Activated CD4-positive, alpha-beta T cell treated with anti-CD3 and anti-CD28 coated beads for 1 hour (primary cell): ENCODE results near the gene LRRTM1.

Experiments
- DNase-seq: peaks from one replicate; pipeline ENCODE4 v3.0.0-alpha.2; 2020

The LRRTM1 gene

DNA sequence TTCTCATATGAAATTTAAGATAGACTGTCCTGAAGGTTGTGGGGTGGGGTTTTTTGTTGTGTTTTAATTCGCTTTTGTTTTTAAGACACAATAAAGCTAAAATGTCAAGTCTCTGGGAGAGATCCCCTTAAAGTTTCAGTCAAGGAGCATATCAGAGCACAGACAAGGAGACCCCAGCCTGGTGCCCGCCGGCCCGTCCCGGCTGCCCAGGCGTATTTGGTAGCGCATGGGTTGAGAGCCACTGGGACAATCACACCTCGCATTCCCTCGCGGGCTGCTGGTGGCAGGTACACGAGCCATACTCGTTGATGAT, 2.6 kb downstream of the LRRTM1 start:
- no peak for DNase-seq

- DNase-seq, result no peak
Observed at GRCh38 chr2:80300954-80301353, 3.6 kb downstream of the LRRTM1 start.

- no peak for DNase-seq
Observed at GRCh38 chr2:80300346-80300745, 4.2 kb downstream of the LRRTM1 start.

DNA sequence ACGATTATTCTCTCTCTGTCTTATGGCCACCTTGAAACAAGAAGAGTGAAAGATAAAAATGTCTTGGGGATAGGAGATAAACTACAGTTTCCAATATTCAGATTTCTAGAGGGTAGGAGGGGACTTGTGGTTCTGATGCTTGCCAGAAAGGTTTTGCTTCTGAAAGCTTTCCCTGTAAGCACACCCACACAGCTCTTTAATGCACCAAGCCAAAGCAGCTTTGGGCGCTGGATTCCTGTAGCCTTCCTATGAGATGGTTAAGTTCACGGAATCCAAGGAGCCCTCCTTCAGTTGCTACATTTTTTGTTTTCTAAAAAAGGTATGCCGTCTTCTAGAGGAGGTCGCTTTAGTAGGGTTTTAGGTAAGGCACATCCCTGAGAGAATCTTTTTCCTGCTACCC, 4.9 kb downstream of the LRRTM1 start:
- no peak for DNase-seq

DNA sequence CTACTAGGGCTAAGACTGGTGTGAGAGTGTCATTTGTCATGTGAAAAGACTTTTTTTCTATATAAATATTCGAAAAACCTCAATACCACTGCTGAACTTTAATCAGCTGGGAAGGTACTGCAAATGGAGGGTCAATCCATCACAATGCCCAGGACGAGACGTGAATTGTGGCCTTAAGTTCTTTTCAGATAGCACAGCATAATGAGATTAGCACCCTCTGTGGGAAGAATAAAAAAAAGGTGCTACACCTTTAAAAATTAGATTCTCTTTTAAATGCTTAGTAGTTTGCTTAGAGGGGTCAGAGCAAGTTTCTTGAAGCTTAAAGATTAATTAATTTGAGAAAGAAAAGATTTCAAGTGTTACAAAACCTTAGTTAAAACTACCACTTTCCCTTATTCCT, 5.6 kb downstream of the LRRTM1 start:
- no peak for DNase-seq

- no peak for DNase-seq
Observed at GRCh38 chr2:80293039-80293438, 11.5 kb downstream of the LRRTM1 start.

DNA sequence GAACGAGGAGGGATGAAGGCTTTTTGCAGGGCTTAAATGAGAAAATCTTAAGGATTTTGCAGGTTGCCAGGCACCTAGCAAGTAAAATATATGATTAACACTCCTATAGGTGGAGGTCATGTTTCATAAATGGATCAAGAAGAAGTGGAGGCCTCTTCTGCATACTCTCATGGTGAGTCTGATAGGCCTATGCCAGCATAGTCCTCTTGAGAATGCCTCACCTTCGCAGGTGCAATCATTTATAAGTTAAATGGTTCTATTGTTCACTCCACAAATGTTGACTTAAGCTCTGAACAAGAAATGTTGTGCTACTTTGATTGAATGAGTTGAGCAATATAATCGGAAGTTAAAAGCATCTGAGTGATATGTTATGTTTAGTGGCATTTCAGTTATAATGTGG, 12.1 kb downstream of the LRRTM1 start:
- no peak for DNase-seq

DNA sequence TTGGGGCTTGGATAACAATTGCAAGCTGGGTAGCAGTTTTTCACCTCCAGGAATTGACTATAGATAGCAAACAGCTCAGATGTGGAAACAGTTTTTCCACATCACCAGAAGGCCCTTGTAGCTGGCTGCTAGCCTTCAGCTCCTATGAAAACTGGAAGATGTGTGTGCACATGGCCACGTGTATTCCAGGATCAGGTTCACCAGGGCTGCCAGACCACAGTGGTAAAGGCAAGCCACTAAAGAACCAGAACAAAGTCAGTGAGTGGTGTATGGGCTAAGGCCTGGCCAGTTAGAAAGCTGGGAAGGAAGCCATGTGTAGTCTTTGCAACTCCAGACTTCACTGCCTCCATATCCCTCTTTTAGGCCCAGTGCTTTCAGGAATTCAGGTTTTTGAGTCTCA, 12.9 kb downstream of the LRRTM1 start:
- no peak for DNase-seq

- no peak for DNase-seq
Observed at GRCh38 chr2:80288576-80288975, 16.0 kb downstream of the LRRTM1 start.

- no peak for DNase-seq
Observed at GRCh38 chr2:80281049-80281448, 23.5 kb downstream of the LRRTM1 start.

DNA sequence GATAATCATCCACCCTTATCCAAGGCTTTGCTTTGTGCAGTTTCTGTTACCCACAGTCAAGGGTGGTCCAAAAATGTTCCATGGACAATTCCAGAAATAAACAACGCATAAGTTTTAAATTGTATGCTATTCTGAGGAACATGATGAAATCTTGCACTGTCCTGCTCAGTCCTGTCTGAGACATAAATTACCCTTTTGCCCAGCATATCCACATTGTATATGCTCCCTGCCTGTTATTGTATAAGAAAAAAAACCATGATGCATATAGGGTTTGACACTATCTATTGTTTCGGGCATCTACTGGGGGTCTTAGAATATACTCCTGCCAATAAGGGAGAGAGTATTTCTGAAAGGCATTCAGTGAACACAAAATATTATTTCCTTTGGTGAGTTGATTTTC, 24.0 kb downstream of the LRRTM1 start:
- no peak for DNase-seq

DNA sequence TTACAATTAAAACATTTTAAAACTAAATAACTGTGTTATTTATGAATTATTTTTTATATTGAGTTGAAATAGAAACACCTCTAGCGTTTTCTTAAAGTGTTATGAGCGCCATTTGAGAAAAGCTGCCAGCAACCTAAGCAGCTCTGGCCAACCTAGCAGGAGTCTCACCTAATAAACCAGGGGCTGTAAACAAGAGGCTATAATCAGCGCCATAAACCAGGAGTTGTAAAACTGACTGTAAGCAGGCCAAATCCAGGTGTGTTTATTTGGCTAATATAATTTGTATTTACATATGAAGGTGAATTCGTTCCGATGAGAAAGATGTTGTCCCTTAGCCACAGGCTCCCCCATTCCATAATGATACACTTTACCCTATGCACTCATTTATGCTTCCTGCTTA, 34.7 kb downstream of the LRRTM1 start:
- no peak for DNase-seq

GRCh38 chr2:80266231-80266630, 38.3 kb downstream of the LRRTM1 start:
- DNase-seq, result no peak

DNA sequence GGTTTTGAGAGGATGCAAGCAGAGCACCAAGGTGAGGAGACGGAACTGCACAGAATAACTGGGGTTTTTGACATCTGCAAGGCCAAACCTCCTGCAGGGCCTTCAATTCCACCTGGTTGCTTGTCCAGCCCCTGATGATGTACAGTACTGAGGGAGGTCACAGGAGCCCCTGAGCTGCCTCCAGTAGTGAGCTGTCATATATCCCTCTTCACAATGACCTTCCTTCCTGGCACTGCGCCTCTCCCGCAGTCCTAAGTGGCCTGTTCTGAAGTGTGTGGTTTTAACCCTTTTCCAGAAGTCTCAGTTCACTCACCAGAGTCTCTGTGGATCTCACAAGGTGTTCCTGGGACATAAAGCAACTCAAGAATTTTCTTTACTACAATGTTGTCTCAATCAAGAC, 45.3 kb downstream of the LRRTM1 start:
- no peak for DNase-seq

- DNase-seq, result no peak
Observed at GRCh38 chr2:80258793-80259192, 45.8 kb downstream of the LRRTM1 start.

DNA sequence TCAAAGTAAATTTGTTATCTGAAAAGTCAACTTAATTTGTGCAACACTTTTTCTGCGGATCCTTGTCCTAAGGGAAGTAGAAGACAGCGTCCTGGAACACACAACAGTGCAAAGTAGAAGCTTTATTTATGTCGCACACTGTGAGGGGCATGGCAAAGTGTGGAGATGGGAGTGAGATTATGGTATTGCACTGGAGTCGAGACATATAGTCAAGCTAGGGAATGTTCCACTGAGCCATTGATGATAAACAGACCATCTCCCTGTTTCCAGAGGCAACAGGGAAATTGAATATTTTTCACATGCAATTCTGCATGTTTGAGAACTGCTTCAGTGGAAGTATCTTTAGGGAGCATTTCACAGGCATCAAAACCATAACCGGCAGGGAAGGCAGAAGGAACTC, 46.2 kb downstream of the LRRTM1 start:
- DNase-seq, result no peak

- DNase-seq, result no peak
Observed at GRCh38 chr2:80257450-80257849, 47.1 kb downstream of the LRRTM1 start.

DNA sequence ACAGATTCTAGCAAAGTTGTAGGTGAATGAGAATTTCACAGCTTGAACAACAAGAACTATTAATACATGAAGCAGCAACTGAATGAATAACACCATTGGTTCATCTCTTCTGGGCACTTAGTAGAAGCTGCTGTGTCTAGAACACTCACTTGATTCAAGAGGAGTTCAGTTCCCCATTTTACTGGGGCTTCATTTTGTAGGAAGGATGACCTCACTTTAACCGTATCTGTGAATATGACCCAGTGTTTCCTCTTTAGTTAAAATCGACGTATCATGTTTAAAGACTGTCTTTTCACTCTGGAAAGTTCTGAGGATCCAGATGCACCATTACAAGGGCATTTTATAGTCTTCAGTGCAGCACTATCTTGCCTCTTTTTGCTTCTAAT, 47.8 kb downstream of the LRRTM1 start:
- DNase-seq, result no peak

DNA sequence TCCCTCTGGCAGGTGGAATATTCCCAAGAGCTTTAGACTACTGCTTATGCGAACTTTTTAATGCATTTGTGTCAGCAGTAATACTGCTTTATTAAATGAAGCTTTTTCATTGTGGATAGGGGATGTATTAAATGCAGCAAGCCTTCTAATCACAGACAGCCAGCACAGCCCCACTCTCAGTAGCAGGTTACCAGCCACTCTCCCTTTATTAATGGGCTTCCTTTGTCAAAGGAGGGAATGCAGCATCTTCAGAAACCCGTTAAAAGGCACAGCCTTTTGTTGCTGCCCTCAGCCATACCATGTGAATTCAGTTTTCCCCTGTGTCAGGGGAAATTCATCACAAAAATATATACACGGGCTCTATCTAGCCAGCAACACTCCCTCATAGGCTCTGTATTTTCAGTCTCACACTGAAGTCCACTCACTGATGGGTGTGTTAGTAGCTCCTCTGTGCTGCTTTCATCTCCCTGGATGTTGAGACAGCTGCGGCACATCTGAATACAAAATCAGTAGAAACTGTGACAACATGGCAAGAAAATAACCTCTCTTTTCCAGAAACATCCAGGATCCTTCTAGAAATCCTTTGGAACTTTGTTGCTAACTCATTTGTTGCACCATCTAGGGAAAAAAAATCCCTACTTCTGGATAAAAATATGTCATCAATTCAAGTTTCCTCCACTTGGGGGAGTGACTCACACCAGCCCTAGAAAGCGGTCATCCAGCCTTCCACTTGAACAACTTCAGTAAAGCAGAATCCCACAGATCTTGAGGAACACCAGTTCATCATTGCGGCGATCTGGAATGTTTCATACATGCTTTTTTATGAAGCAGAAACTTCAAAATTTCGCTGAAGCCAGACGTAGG, 48.4 kb downstream of the LRRTM1 start:
- no peak for DNase-seq

- no peak for DNase-seq
Observed at GRCh38 chr2:80252294-80252986, 52.1 kb downstream of the LRRTM1 start.
